Left ventricle myocardium inferior (tissue), 1 donor: ENCODE data around the gene ADPRH. TPM values are rescaled to one million over a fixed set of nuclear protein-coding genes. Genes with fewer than 3 reads are reported as not detected.
A peak's percentile ranks its signal among the peaks of the same experiment; 100 is the strongest.

Experiments used
- DNase-seq: peaks from one replicate; pipeline ENCODE4 v3.0.0-alpha.2; 2020
- H3K27ac ChIP-seq: fragments of 200-600 bp; replicated peaks from 2 replicates; pipeline ENCODE4 v1.8.0; 2021
- H3K27me3 ChIP-seq: fragments of 200-600 bp; 2 replicates; pipeline ENCODE4 v1.8.0; 2021; ENCODE audit warnings: low read depth
- H3K36me3 ChIP-seq: fragments of 200-600 bp; 2 replicates; pipeline ENCODE4 v1.8.0; 2021
- H3K4me1 ChIP-seq: fragments of 200-600 bp; 2 replicates; pipeline ENCODE4 v1.8.0; 2021
- H3K4me3 ChIP-seq: fragments of 200-600 bp; 2 replicates; pipeline ENCODE4 v1.8.0; 2021; ENCODE audit warnings: mild to moderate bottlenecking, moderate library complexity
- H3K9me3 ChIP-seq: fragments of 200-600 bp; replicated peaks from 2 replicates; pipeline ENCODE4 v1.8.0; 2021
- CTCF ChIP-seq: fragments of 200-600 bp; IDR thresholded peaks from 2 replicates; pipeline ENCODE4 v1.8.0; 2021; ENCODE audit warnings: antibody characterized with exemption, mild to moderate bottlenecking, borderline replicate concordance
- intact Hi-C: fragments of 100-400 bp; cut with micrococcal nuclease; formaldehyde crosslinking; loops from one replicate; pipeline ENCODE4 v1.11.0; 2022
- total RNA-seq: library from RNA; stranded (reverse); fragmentation: NEBNext Ultra II Directional; extraction: Animal tissue kit (Norgen Biotek cat#: 25700); gene quantifications from one replicate; pipeline ENCODE4 v1.2.1, GENCODE V29; 2021
- donor health status: DM: no; HTN: yes; CAD: no; lungs with severe emphysema.

Gene ADPRH
- total RNA-seq, 1 donor from 2014 or later: 9.8 TPM

- DNase-seq: no peak
- Histone ChIP-seq H3K9me3 (no peaks in the 10 kb centered on the region), H3K27ac (no peak overlapping the region), H3K4me3 (no peak overlapping the region), H3K27me3 (no peaks in the 10 kb centered on the region), H3K4me1 (peaks cover 39% of the 10 kb centered on the region), H3K36me3 (no peaks in the 10 kb centered on the region)
- no peak for TF ChIP-seq CTCF
- intact Hi-C loops: no loop called here
Measured at GRCh38 chr3:119624002-119624720, 44.9 kb downstream of the ADPRH start.

- no peak for TF ChIP-seq CTCF
- intact Hi-C loops: no loop called here
- Histone ChIP-seq H3K36me3 (no peaks in the 10 kb centered on the region), H3K9me3 (no peaks in the 10 kb centered on the region), H3K27me3 (no peaks in the 10 kb centered on the region), H3K27ac (peak overlapping the region; percentile 12), H3K4me3 (no peak overlapping the region), H3K4me1 (peaks cover 53% of the 10 kb centered on the region)
- no peak for DNase-seq
Measured at GRCh38 chr3:119625451-119626153, 46.3 kb downstream of the ADPRH start.

- intact Hi-C loops: no loop called here
- peaks cover 59% of the 10 kb centered on the region for H3K4me1 ChIP-seq
- H3K27ac ChIP-seq: no peak overlapping the region
Measured at GRCh38 chr3:119626196-119626595, 46.9 kb downstream of the ADPRH start.

GRCh38 chr3:119627461-119627860 lies 48.2 kb downstream of the ADPRH start:
- H3K27me3 ChIP-seq: no peaks in the 10 kb centered on the region
- no peaks in the 10 kb centered on the region for H3K9me3 ChIP-seq
- TF ChIP-seq CTCF: no peak
- DNase-seq: peak; percentile 39
- intact Hi-C loops: no loop called here
- peak overlapping the region; percentile 69 for H3K27ac ChIP-seq
- no peaks in the 10 kb centered on the region for H3K36me3 ChIP-seq
- peaks cover 67% of the 10 kb centered on the region for H3K4me1 ChIP-seq
- H3K4me3 ChIP-seq: no peak overlapping the region

More at GRCh38 chr3:119626196-119626595, 46.9 kb downstream of the ADPRH start:
- DNase-seq: no peak
- TF ChIP-seq CTCF: no peak
- Histone ChIP-seq H3K9me3 (no peaks in the 10 kb centered on the region), H3K27me3 (no peaks in the 10 kb centered on the region), H3K4me3 (no peak overlapping the region), H3K36me3 (no peaks in the 10 kb centered on the region)

GRCh38 chr3:119628390-119628789 lies 49.1 kb downstream of the ADPRH start:
- Histone ChIP-seq H3K27ac (peak overlapping the region; percentile 69), H3K36me3 (no peaks in the 10 kb centered on the region), H3K27me3 (no peaks in the 10 kb centered on the region), H3K9me3 (no peaks in the 10 kb centered on the region), H3K4me3 (no peak overlapping the region), H3K4me1 (peaks cover 67% of the 10 kb centered on the region)
- TF ChIP-seq CTCF: no peak
- intact Hi-C loops: no loop called here
- no peak for DNase-seq
